Mucosa of stomach (tissue), 1 donor: ENCODE measurements around the gene SMIM22.
A peak's percentile ranks its signal among the peaks of the same experiment; 100 is the strongest.

ENCODE experiments used
- H3K27me3 ChIP-seq: one replicate; pipeline ENCODE4 v1.7.0; 2013; ENCODE audit warnings: mild to moderate bottlenecking, low read length; ENCODE audit not compliant: control insufficient read depth, insufficient read depth
- H3K36me3 ChIP-seq: one replicate; pipeline ENCODE4 v1.7.0; 2013; ENCODE audit warnings: low read length; ENCODE audit not compliant: control insufficient read depth, insufficient read depth
- H3K4me1 ChIP-seq: one replicate; pipeline ENCODE4 v1.7.0; 2013; ENCODE audit warnings: mild to moderate bottlenecking, low read length; ENCODE audit not compliant: control insufficient read depth, insufficient read depth
- H3K4me3 ChIP-seq: one replicate; pipeline ENCODE4 v1.7.0; 2013; ENCODE audit warnings: low read length
- H3K9ac ChIP-seq: one replicate; pipeline ENCODE4 v1.7.0; 2013; ENCODE audit warnings: mild to moderate bottlenecking, low read length, moderate library complexity
- H3K9me3 ChIP-seq: one replicate; pipeline ENCODE4 v1.7.0; 2013; ENCODE audit warnings: mild to moderate bottlenecking, low read length, moderate library complexity; ENCODE audit not compliant: control insufficient read depth
- donor health status: Pancreatic carcinoma.

Gene SMIM22

DNA sequence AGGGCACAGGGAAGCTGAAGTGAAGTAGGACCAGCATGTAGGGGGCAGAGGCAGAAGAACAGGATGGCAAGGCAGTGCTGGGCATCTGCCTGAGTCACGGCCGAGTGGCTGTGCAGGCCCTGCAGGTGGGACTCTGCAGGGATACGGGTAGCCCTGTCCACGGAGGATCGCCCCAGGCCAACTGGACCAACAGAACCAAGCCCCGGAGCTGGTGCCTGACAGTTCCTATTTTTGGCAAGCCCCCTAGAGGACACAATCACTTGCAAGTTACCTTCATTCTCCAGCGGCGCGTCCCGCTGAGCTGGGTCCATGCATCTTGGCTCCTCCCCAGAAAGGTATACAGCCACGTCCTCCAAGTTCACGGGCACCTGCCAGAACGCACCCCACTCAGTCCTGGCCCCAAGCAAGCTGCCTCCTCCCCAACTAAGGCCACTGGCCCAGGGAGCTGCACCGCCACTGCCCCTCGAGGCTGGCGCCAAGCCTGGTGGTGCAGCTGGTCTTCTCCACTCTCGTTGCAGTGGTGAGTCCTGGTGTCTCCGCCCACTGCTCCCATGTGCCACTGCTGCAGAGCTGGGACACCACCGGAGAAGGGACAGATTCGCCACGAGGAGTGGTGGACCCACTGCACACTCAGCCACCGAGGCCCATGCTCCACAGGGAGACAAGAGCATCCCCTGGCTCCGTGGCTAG lies 34.8 kb upstream of the SMIM22 start:
- no peak overlapping the region for H3K9ac ChIP-seq
- no peak overlapping the region for H3K4me3 ChIP-seq
- no peaks in the 10 kb centered on the region for H3K9me3 ChIP-seq
- no peaks in the 10 kb centered on the region for H3K27me3 ChIP-seq
- H3K4me1 ChIP-seq = no peaks in the 10 kb centered on the region
- peaks cover 5% of the 10 kb centered on the region for H3K36me3 ChIP-seq

- Histone ChIP-seq H3K9me3 (no peaks in the 10 kb centered on the region), H3K9ac (no peak overlapping the region), H3K4me3 (no peak overlapping the region), H3K4me1 (peaks cover 6% of the 10 kb centered on the region), H3K36me3 (peaks cover 5% of the 10 kb centered on the region), H3K27me3 (no peaks in the 10 kb centered on the region)
Measured at GRCh38 chr16:4762205-4762604, 33.0 kb upstream of the SMIM22 start.

- Histone ChIP-seq H3K9ac (no peak overlapping the region), H3K27me3 (no peaks in the 10 kb centered on the region), H3K36me3 (peaks cover 5% of the 10 kb centered on the region), H3K9me3 (no peaks in the 10 kb centered on the region), H3K4me1 (peaks cover 15% of the 10 kb centered on the region), H3K4me3 (no peak overlapping the region)
Measured at GRCh38 chr16:4763791-4764190, 31.4 kb upstream of the SMIM22 start.

DNA sequence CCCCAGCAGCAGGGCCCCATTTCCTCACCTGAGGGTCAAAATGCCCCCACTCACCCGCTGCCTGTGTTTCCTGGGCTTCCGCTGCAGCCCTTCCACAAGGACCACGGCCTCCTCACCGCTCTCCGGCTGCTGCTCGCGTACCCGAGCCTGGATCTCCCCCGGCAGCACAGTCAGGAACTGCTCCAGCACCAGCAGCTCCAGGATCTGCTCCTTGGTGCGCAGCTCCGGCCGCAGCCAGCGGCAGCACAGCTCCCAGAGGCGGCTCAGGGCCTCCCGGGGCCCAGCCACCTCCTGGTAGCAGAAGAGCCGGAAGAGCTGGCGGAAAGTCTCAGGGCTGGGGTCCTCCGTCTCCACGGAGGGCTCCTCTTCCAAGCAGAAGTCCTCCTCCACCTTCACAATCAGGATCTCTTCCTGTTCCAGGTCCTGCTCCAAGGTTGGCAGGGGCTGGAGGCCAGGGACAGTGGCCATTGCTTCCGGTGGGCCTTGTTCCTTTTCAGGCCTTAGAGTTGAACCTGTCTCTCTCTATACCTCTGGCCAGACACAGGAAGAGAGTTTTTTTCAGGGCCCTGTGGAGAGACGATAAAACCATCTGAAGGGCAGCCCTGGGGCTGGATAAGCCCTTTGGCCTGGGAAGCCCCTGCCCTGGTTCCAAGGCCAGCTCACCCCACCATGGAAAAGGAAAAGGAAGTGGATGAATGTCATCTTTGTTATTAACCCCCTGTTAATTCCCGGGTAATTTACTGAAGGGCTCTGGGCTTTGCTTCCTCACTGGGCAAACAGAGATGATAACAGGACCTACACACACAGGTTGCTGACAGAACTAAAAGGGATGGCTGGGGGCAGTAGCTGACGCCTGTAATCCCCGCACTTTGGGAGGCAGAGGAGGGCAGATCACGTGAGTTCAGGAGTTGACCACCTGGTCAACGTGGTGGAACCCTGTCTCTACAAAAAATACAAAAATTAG lies 29.4 kb upstream of the SMIM22 start:
- Histone ChIP-seq H3K36me3 (peaks cover 5% of the 10 kb centered on the region), H3K9me3 (no peaks in the 10 kb centered on the region), H3K4me3 (peak overlapping the region; percentile 74), H3K27me3 (no peaks in the 10 kb centered on the region), H3K4me1 (peaks cover 21% of the 10 kb centered on the region), H3K9ac (peak overlapping the region; percentile 90)

DNA sequence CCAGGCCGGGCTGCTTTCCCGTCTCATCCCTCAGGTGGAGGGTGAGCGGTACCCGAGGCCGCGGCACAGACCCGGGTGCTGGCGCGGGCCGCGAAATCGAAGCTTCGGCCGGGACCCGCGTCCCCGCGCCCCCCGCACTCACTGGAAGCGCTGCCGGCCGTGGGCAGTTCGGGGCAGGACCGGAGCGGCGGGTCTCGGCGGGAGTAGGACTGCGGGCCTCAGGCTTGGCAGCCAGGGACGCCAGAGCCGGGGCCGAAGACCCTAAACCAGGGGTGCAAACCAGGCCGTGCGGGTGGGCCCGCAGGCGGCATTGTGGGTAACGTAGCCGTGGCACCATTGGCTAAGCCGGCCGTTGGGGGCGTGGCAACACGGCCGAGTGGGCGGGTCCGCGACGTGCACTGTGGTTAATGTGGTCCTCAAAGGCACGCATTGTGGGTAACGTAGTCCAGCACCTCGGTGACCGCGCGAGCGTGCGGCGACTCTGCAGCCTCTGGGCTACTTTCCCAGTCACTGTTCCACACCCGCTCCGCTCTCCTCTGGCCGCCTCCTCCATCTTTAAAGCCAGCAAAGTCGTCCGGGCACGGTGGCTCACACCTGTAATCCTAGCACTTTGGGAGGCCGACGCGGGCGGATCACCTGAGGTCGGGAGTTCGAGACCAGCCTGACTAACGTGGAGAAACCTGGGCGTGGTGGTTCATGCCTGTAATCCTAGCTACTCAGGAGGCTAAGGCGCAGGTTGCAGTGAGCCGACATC lies 28.1 kb upstream of the SMIM22 start, which contains the start of gene ZNF500:
ZNF500 (minus strand) TSS at position 288 of the 754 bp plus-strand sequence. CDS start 1,184 bp downstream, outside the sequence.
- Histone ChIP-seq H3K4me3 (peak within 1 kb of the TSS; percentile 74), H3K9me3 (no peaks in the 10 kb centered on the region), H3K9ac (peak within 1 kb of the TSS; percentile 90), H3K4me1 (peaks cover 21% of the 10 kb centered on the region), H3K27me3 (no peaks in the 10 kb centered on the region), H3K36me3 (peaks cover 1% of the 10 kb centered on the region)

DNA sequence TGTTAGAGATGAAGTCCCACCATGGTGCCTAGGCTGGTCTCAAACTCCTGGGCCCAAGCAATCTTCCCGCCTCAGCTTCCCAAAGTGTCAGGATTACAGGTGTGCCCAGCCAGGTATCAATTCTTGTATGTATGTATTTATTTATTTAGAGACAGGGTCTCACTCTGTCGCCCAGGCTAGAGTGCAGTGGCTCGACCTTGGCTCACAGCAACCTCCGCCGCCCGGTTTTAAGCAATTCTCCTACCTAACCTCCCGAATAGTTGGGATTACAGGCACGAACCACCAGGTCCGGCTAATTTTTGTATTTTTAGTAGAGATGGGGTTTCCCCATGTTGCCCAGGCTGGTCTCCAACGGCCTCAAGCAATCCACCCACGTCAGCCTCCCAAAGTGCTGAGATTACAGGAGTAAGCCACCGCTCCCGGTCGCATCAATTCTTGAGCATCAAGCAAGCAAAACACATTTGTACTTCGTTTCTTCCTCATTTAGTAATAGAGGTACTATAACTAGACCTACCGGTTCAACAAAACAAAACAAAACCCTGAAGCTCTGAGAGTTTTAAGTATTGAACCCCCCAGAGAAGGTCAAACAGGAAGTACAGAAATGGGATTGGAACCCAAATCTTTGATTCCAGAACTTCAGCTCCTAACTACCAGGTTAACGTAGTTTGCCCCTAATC lies 27.2 kb upstream of the SMIM22 start:
- no peaks in the 10 kb centered on the region for H3K36me3 ChIP-seq
- peak overlapping the region; percentile 69 for H3K4me3 ChIP-seq
- H3K4me1 ChIP-seq = peaks cover 21% of the 10 kb centered on the region
- H3K9ac ChIP-seq = peak overlapping the region; percentile 72
- H3K27me3 ChIP-seq = no peaks in the 10 kb centered on the region
- no peaks in the 10 kb centered on the region for H3K9me3 ChIP-seq

DNA sequence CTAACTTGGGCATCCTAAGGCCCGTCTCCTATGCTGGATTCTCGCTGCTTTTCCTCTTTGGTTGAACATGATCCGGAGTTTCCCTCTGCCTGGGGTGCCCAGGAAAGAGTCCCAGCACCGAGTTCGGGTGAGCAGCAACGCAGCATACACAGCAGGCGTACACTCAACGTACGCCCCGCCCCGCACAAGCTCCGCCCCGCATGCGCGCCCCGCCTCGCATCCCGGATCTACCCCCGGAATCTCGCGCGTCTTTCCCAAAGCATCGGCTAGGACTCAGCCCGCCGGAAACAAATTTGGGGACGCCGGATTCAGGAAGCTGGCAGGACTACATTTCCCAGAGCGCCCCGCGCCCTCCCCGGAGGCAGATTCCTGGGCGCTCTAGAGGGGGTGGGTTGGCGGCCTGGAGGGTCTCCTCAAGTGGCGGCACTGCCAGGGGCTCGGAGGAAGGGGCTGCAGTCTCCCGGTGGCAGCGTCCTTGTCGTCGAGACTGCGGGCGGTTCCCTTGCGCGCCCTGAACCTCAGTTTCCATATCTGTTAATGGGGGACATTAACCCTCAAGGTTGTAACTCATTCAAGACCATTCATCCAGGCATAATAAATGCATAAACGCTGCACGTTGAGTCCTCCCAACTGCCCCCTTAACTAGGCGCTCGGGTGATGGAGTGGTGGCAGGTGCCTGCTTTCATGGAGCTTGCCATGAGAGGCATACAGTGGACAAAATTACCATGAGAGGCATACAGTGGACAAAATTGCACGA lies 26.4 kb upstream of the SMIM22 start:
- Histone ChIP-seq H3K4me1 (peaks cover 21% of the 10 kb centered on the region), H3K4me3 (peak overlapping the region; percentile 90), H3K9me3 (no peaks in the 10 kb centered on the region), H3K36me3 (no peaks in the 10 kb centered on the region), H3K9ac (peak overlapping the region; percentile 72), H3K27me3 (no peaks in the 10 kb centered on the region)

DNA sequence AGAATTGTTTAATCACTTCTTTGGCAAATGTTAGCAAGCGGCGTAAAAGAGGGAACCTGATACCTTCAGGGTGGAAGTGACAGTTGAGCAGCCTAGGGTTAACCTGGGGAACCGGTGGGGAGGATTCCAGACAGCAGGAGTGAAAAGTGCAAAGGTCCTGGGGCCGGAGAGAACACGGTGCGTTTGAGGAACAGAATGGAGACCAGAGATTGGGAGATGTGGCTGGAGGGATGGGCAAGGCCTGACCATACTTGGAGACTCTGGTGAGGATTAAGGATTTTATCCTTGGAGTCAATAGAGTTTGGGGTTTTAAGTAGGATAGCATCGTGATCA lies 25.9 kb upstream of the SMIM22 start:
- peak overlapping the region; percentile 90 for H3K4me3 ChIP-seq
- H3K27me3 ChIP-seq = no peaks in the 10 kb centered on the region
- H3K9ac ChIP-seq = peak overlapping the region; percentile 72
- H3K36me3 ChIP-seq = no peaks in the 10 kb centered on the region
- H3K4me1 ChIP-seq = peaks cover 21% of the 10 kb centered on the region
- no peaks in the 10 kb centered on the region for H3K9me3 ChIP-seq

DNA sequence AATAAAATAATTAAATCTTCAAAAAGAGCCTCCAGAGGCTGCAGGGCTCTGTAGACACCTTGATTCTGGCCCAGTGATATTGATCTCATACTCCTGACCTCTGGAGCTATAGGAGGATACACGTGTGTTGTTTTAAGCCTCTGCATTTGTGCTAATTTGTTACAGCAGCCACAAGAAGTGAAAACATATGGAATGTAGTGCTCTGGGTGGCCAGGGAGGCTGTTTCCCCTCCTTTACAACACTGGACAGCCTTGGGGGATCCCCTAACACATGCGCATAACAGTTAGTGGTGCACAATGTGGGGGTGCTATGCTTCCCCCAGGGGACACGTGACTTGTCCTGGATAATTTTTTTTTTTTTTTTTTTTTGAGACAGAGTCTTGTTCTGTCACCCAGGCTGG lies 23.5 kb upstream of the SMIM22 start:
- no peaks in the 10 kb centered on the region for H3K27me3 ChIP-seq
- no peaks in the 10 kb centered on the region for H3K9me3 ChIP-seq
- H3K36me3 ChIP-seq = no peaks in the 10 kb centered on the region
- no peak overlapping the region for H3K4me3 ChIP-seq
- H3K9ac ChIP-seq = no peak overlapping the region
- H3K4me1 ChIP-seq = peaks cover 15% of the 10 kb centered on the region

DNA sequence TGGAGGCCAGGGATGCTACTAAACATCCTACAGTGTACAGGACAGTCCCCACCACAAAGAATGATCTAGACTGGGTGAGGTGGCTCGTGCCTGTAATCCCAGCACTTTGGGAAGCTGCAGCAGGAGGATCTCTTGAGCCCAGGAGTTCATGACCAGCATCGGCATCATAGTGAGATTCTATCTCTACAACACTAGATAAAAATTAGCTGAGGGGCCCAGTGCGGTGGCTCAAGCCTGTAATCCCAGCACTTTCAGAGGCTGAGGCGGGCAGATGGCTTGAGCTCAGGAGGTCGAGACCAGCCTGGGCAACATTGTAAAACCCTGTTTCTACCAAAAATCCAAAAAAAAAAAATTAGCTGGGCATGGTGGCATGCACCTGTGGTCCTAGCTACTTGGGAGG lies 22.8 kb upstream of the SMIM22 start:
- no peak overlapping the region for H3K4me3 ChIP-seq
- H3K9ac ChIP-seq = no peak overlapping the region
- H3K27me3 ChIP-seq = no peaks in the 10 kb centered on the region
- H3K9me3 ChIP-seq = no peaks in the 10 kb centered on the region
- H3K4me1 ChIP-seq = peaks cover 15% of the 10 kb centered on the region
- H3K36me3 ChIP-seq = no peaks in the 10 kb centered on the region

DNA sequence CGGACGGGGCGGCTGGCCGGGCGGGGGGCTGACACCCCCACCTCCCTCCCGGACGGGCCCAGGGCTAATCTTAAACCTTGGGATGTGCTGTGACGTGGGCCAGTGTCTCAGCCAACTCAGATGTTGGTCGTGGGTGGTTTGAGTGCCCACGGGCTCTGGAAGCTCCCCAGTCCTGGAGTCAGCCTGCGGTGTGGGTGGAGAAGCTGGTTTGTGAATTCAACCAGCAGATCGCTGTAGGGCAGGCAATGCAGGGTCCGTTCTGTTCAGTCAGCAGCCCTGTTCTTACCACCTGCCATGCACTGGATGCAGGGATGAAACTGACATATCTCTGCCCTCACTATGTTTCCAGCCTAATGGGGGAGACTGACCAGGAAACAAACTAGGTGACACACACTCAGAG lies 20.2 kb upstream of the SMIM22 start:
- Histone ChIP-seq H3K36me3 (no peaks in the 10 kb centered on the region), H3K4me3 (no peak overlapping the region), H3K4me1 (no peaks in the 10 kb centered on the region), H3K9me3 (no peaks in the 10 kb centered on the region), H3K27me3 (no peaks in the 10 kb centered on the region), H3K9ac (no peak overlapping the region)
